Measurements from ENCODE around the gene VCP.
A peak's percentile ranks its signal among the peaks of the same experiment; 100 is the strongest.

Gene VCP

GRCh38 chr9:35054185-35054835, 18.1 kb downstream of the VCP start:
- no peak for TF ChIP-seq CTCF (IDR thresholded peaks at IDR 0.05; ENCODE audit: insufficient read depth, low read depth, low read length, missing control alignments)
- no peak for DNase-seq (ENCODE audit: low read depth)
- no peak overlapping the region for H3K4me3 ChIP-seq (ENCODE audit: low read depth, low read length)

GRCh38 chr9:35051069-35051967, 21.1 kb downstream of the VCP start:
- peak; percentile 57 for DNase-seq (ENCODE audit: low read depth)
- H3K4me3 ChIP-seq (ENCODE audit: low read depth, low read length), result no peak overlapping the region
- peak; percentile 67 for TF ChIP-seq CTCF (IDR thresholded peaks at IDR 0.05; ENCODE audit: insufficient read depth, low read depth, low read length, missing control alignments)

GRCh38 chr9:35048511-35048910, 23.9 kb downstream of the VCP start:
- no peak for TF ChIP-seq CTCF (IDR thresholded peaks at IDR 0.05; ENCODE audit: insufficient read depth, low read depth, low read length, missing control alignments)
- H3K4me3 ChIP-seq (ENCODE audit: low read depth, low read length), result no peak overlapping the region
- DNase-seq (ENCODE audit: low read depth), result no peak

- no peak for DNase-seq (ENCODE audit: low read depth)
- H3K4me3 ChIP-seq (ENCODE audit: low read depth, low read length), result no peak overlapping the region
- TF ChIP-seq CTCF (IDR thresholded peaks at IDR 0.05; ENCODE audit: insufficient read depth, low read depth, low read length, missing control alignments), result no peak
Measured at GRCh38 chr9:35044071-35044470, 28.4 kb downstream of the VCP start.

GRCh38 chr9:35042891-35043545, 29.4 kb downstream of the VCP start:
- no peak overlapping the region for H3K4me3 ChIP-seq (ENCODE audit: low read depth, low read length)
- DNase-seq (ENCODE audit: low read depth), result no peak
- no peak for TF ChIP-seq CTCF (IDR thresholded peaks at IDR 0.05; ENCODE audit: insufficient read depth, low read depth, low read length, missing control alignments)

- DNase-seq (ENCODE audit: low read depth), result no peak
- H3K4me3 ChIP-seq (ENCODE audit: low read depth, low read length), result no peak overlapping the region
- no peak for TF ChIP-seq CTCF (IDR thresholded peaks at IDR 0.05; ENCODE audit: insufficient read depth, low read depth, low read length, missing control alignments)
Measured at GRCh38 chr9:35042081-35042604, 30.3 kb downstream of the VCP start.
